Adrenal gland (tissue), 12 donors: Measurements from ENCODE around the gene TJP2. TPM values are rescaled to one million over a fixed set of nuclear protein-coding genes. Genes with fewer than 3 reads are reported as not detected.
A peak's percentile ranks its signal among the peaks of the same experiment; 100 is the strongest.

Experiments
- DNase-seq, 7 donors: peaks; one replicate each; pipeline ENCODE4 v3.0.0-alpha.2; 2019 to 2020
- H3K27ac ChIP-seq, 5 donors: fragments of 200-600 bp; sonication (generic) in 4 of 5; 1 replicate in 3 of 5; 2 replicates in 2 of 5; pipeline versions ENCODE4 v1.5.1 to v1.8.0; 2016 to 2020; ENCODE audit warnings: mild to moderate bottlenecking in 1 of 5
- H3K27me3 ChIP-seq: fragments of 200-600 bp; 2 replicates; pipeline ENCODE4 v1.8.0; 2021
- H3K36me3 ChIP-seq, 2 donors: fragments of 200-600 bp; replicated peaks in 1 of 2; 1 replicate in 1 of 2; 2 replicates in 1 of 2; pipeline versions ENCODE4 v1.5.1 to v1.8.0; 2018 to 2022
- H3K4me1 ChIP-seq, 2 donors: fragments of 200-600 bp; replicated peaks in 1 of 2; 1 replicate in 1 of 2; 2 replicates in 1 of 2; pipeline versions ENCODE4 v1.5.1 to v1.8.0; 2018 to 2021
- H3K4me3 ChIP-seq, 4 donors: fragments of 200-600 bp; sonication (generic) in 3 of 4; one replicate each; pipeline ENCODE4 v1.5.1; 2016 to 2018
- H3K9me3 ChIP-seq, 3 donors: fragments of 200-600 bp; sonication (generic) in 1 of 3; replicated peaks in 1 of 3; 1 replicate in 2 of 3; 2 replicates in 1 of 3; pipeline versions ENCODE4 v1.5.1 to v1.8.0; 2016 to 2021
- CTCF ChIP-seq, 6 experiments: fragments of 450-650 bp in 4 of 6; fragments of 200-600 bp in 2 of 6; sonication (generic) in 1 of 6; IDR thresholded peaks; 1 replicate in 5 of 6; 2 replicates in 1 of 6; pipeline versions ENCODE4 v1.5.1 to v1.8.0; 2016 to 2021; ENCODE audit warnings: antibody characterized with exemption in 6 of 6, mild to moderate bottlenecking in 2 of 6, moderate library complexity in 1 of 6
- POLR2A ChIP-seq, 2 donors: fragments of 450-650 bp; IDR thresholded peaks; one replicate each; pipeline ENCODE4 v1.6.1; 2017; ENCODE audit warnings: antibody characterized with exemption in 2 of 2, mild to moderate bottlenecking in 2 of 2, moderate library complexity in 1 of 2
- WGBS, 4 donors: extraction: QIAGEN DNeasy Blood & Tissue Kit in 2 of 4; methylation state at CpG; one replicate each; pipeline versions ENCODE4 v1.1.5 to v1.1.7; 2013 to 2017; 5-methylcytosine and 5-hydroxymethylcytosine counted together
- intact Hi-C, 2 donors: fragments of 100-400 bp; cut with DNase I; formaldehyde crosslinking; loops; one replicate each; pipeline versions ENCODE4 v1.14.1 to v1.15.0; 2022 to 2023
- polyA plus RNA-seq, 3 donors: library from polyadenylated mRNA; stranded (reverse); fragments of 200-250 nt in 2 of 3; fragments of 350-450 nt in 1 of 3; fragmentation: Illumina TruSeq in 1 of 3; extraction: RNeasy Lipid Tissue Mini Kit (QIAGEN cat#74804) in 1 of 3; gene quantifications; one replicate each; pipeline ENCODE4 v1.2.3, GENCODE V29; 2013 to 2014
- total RNA-seq, 9 donors: library from RNA; depleted of rRNA in 4 of 9; stranded (reverse); fragments of >200 nt in 4 of 9; fragments of 120-200 nt in 1 of 9; fragmentation: NEBNext Ultra II Directional in 1 of 9; extraction: Animal tissue kit (Norgen Biotek cat#: 25700) in 1 of 9; gene quantifications; one replicate each; pipeline versions ENCODE4 v1.1.0 to v1.2.4, GENCODE V29; 2013 to 2023
- donor health status: healthy with polysubstance abuse.
- donor health status: Bipolar disorder and iron deficiency.
- donor health status: DM: yes; HTN: yes; CAD: no.
- donor health status: DM: no; HTN: no; CAD: no.
- donor health status: DM: no; HTN: no; CAD: no.
- donor health status: DM: yes; HTN: yes; CAD: no.

Gene TJP2
- total and polyA plus RNA-seq, 12 donors, result 14.5 to 108 (median 30.2) TPM

GRCh38 chr9:69174616-69175463 lies 763 bp downstream of the TJP2 start:
- peaks cover 6 to 37% of the 10 kb centered on the region in 2 donors for H3K4me1 ChIP-seq
- intact Hi-C loops, result no loop called here
- H3K36me3 ChIP-seq, result no peaks in the 10 kb centered on the region
- peak overlapping the region in 3 of 4 donors; percentile 41 to 66 (median 59) for H3K4me3 ChIP-seq
- peak overlapping the region in 3 of 5 donors; percentile 68 to 87 (median 86) for H3K27ac ChIP-seq
- no peak for TF ChIP-seq CTCF (IDR thresholded peaks at IDR 0.05)
- peak in 1 of 2 donors; percentile 24 for TF ChIP-seq POLR2A (IDR thresholded peaks at IDR 0.05)
- DNase-seq, result peak; percentile 32 to 83 (median 68)
- H3K27me3 ChIP-seq, result no peaks in the 10 kb centered on the region
- WGBS, 4 donors, result 6 to 9% (median 7%) methylated on average over 13 to 21 of the region's 21 CpGs
- H3K9me3 ChIP-seq, result no peaks in the 10 kb centered on the region

GRCh38 chr9:69175486-69175885 lies 1.4 kb downstream of the TJP2 start:
- WGBS, 4 donors, result 63 to 85% (median 75%) methylated on average over 8 of the region's 8 CpGs
- H3K27ac ChIP-seq, result peak overlapping the region in 3 of 5 donors; percentile 68 to 87 (median 86)

GRCh38 chr9:69176471-69177171 lies 2.5 kb downstream of the TJP2 start:
- intact Hi-C loops, result no loop called here
- Histone ChIP-seq H3K36me3 (no peaks in the 10 kb centered on the region), H3K4me1 (peaks cover 6 to 54% of the 10 kb centered on the region in 2 donors), H3K4me3 (no peak overlapping the region), H3K9me3 (no peaks in the 10 kb centered on the region), H3K27ac (no peak overlapping the region), H3K27me3 (no peaks in the 10 kb centered on the region)
- no peak for DNase-seq
- TF ChIP-seq CTCF (IDR thresholded peaks at IDR 0.05) (no peak), POLR2A (IDR thresholded peaks at IDR 0.05) (no peak)
- 89 to 94% (median 90%) methylated on average over 9 of the region's 9 CpGs for WGBS, 4 donors

More at GRCh38 chr9:69175486-69175885, 1.4 kb downstream of the TJP2 start:
- peaks cover 6 to 43% of the 10 kb centered on the region in 2 donors for H3K4me1 ChIP-seq
- no peak for DNase-seq
- peak overlapping the region in 1 of 4 donors; percentile 66 for H3K4me3 ChIP-seq
- TF ChIP-seq POLR2A (IDR thresholded peaks at IDR 0.05) (no peak), CTCF (IDR thresholded peaks at IDR 0.05) (no peak)
- intact Hi-C loops, result no loop called here
- no peaks in the 10 kb centered on the region for H3K27me3 ChIP-seq
- no peaks in the 10 kb centered on the region for H3K36me3 ChIP-seq
- no peaks in the 10 kb centered on the region for H3K9me3 ChIP-seq

- no peaks in the 10 kb centered on the region for H3K27me3 ChIP-seq
- no peaks in the 10 kb centered on the region for H3K9me3 ChIP-seq
- no peak overlapping the region for H3K4me3 ChIP-seq
- intact Hi-C loops, result no loop called here
- H3K4me1 ChIP-seq, result peaks cover 0 to 50% of the 10 kb centered on the region in 2 donors
- no peak for DNase-seq
- H3K36me3 ChIP-seq, result no peaks in the 10 kb centered on the region
- 27 to 42% (median 37%) methylated on average over 3 of the region's 3 CpGs for WGBS, 4 donors
- TF ChIP-seq CTCF (IDR thresholded peaks at IDR 0.05), result no peak
- H3K27ac ChIP-seq, result peak overlapping the region in 3 of 5 donors; percentile 18 to 56 (median 22)
Measured at GRCh38 chr9:69178583-69179011, 4.5 kb downstream of the TJP2 start.
